BLaER1 (cell line): ENCODE measurements around the gene ZFP14.

Experiments used
- H3K27ac ChIP-seq: shearing (Covaris generic); formaldehyde crosslinking; 2 replicates; pipeline ENCODE4 v1.8.1; 2022
- H3K27me3 ChIP-seq: shearing (Covaris generic); formaldehyde crosslinking; 2 replicates; pipeline ENCODE4 v1.8.1; 2022
- H3K36me3 ChIP-seq: shearing (Covaris generic); formaldehyde crosslinking; 2 replicates; pipeline ENCODE4 v1.8.1; 2022
- H3K4me1 ChIP-seq: shearing (Covaris generic); formaldehyde crosslinking; 2 replicates; pipeline ENCODE4 v1.8.1; 2022
- H3K4me2 ChIP-seq: shearing (Covaris generic); formaldehyde crosslinking; 2 replicates; pipeline ENCODE4 v1.8.1; 2022
- H3K4me3 ChIP-seq: shearing (Covaris generic); formaldehyde crosslinking; 2 replicates; pipeline ENCODE4 v1.8.1; 2022
- H3K9ac ChIP-seq: shearing (Covaris generic); formaldehyde crosslinking; 2 replicates; pipeline ENCODE4 v1.8.1; 2022
- H3K9me3 ChIP-seq: shearing (Covaris generic); formaldehyde crosslinking; 2 replicates; pipeline ENCODE4 v1.8.1; 2022
- H4K20me1 ChIP-seq: shearing (Covaris generic); formaldehyde crosslinking; 2 replicates; pipeline ENCODE4 v1.8.1; 2022
- Cebpa-rat ChIP-seq: shearing (Covaris generic); IDR thresholded peaks from 2 replicates; pipeline ENCODE4 v1.8.1; 2022

ZFP14 gene

GRCh38 chr19:36401475-36401874, 22.5 kb upstream of the ZFP14 start:
- Histone ChIP-seq H4K20me1 (no peaks in the 10 kb centered on the region), H3K36me3 (peaks cover 88% of the 10 kb centered on the region), H3K9ac (0 out of 2 replicates have a peak overlapping the region, but pooled peaks have one; percentile 56)

DNA sequence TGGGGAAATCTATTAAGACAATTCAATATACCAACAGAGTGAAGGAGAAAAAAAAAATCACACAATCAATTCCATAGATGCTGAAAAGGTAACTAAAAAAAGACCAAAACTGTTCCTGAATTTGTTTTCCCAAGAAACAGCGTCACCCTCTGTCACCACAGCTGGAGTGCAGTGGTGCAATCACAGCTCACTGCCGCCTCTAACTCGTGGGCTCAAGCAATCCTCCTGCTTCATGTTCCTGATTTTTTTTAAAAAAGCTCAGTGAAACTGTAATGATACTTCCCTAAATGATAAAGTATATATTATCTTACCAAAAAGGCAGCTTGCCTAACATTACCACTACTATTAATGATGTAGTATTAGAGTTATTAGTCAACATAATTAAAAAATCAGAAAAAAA, 19.6 kb upstream of the ZFP14 start:
- Histone ChIP-seq H3K4me3 (0 out of 2 replicates have a peak overlapping the region, but pooled peaks have one; percentile 25), H3K27me3 (no peaks in the 10 kb centered on the region), H3K36me3 (peaks cover 90% of the 10 kb centered on the region), H3K27ac (no peak overlapping the region), H3K9me3 (peaks cover 84% of the 10 kb centered on the region), H3K4me2 (no peak overlapping the region), H4K20me1 (no peaks in the 10 kb centered on the region), H3K4me1 (peaks cover 26% of the 10 kb centered on the region), H3K9ac (no peak overlapping the region)
- TF ChIP-seq Cebpa-rat, result no peak

More at GRCh38 chr19:36401475-36401874, 22.5 kb upstream of the ZFP14 start:
- Histone ChIP-seq H3K4me2 (peak overlapping the region; percentile 88), H3K4me1 (peaks cover 26% of the 10 kb centered on the region), H3K27ac (peak overlapping the region; percentile 85), H3K27me3 (no peaks in the 10 kb centered on the region), H3K4me3 (peak overlapping the region; percentile 50), H3K9me3 (peaks cover 71% of the 10 kb centered on the region)
- TF ChIP-seq Cebpa-rat, result 0 out of 2 replicates have a peak, but pooled peaks have one; percentile 44

GRCh38 chr19:36392916-36393673, 14.1 kb upstream of the ZFP14 start:
- peaks cover 95% of the 10 kb centered on the region for H3K36me3 ChIP-seq
- H3K9me3 ChIP-seq, result peaks cover 94% of the 10 kb centered on the region
- no peak for TF ChIP-seq Cebpa-rat

DNA sequence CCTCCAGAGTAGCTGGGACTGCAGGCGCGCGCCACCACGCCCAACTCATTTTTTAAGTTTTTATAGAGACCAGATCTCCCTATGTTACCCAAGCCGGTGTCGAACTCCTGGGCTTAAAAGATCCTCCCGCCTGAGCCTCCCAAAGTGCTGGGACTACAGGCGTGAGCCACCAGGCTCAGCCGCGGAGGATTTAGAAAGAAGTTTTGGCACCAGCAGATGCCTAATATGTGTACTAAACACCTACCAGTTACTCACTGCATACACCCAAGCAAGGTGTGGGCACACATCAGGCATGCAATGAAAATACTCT, 464 bp upstream of the ZFP14 start:
- peaks cover 22% of the 10 kb centered on the region for H3K4me1 ChIP-seq
- H3K9ac ChIP-seq, result peak overlapping the region; percentile 93
- H3K27me3 ChIP-seq, result no peaks in the 10 kb centered on the region
- H4K20me1 ChIP-seq, result no peaks in the 10 kb centered on the region
- no peak for TF ChIP-seq Cebpa-rat
- H3K36me3 ChIP-seq, result peaks cover 12% of the 10 kb centered on the region
- peak overlapping the region; percentile 84 for H3K4me2 ChIP-seq
- peak overlapping the region; percentile 92 for H3K27ac ChIP-seq
- peaks cover 15% of the 10 kb centered on the region for H3K9me3 ChIP-seq
- H3K4me3 ChIP-seq, result peak overlapping the region; percentile 80

More at GRCh38 chr19:36392916-36393673, 14.1 kb upstream of the ZFP14 start:
- no peaks in the 10 kb centered on the region for H3K27me3 ChIP-seq
- no peak overlapping the region for H3K27ac ChIP-seq
- no peak overlapping the region for H3K4me2 ChIP-seq
- no peak overlapping the region for H3K9ac ChIP-seq
- no peaks in the 10 kb centered on the region for H3K4me1 ChIP-seq
- peak overlapping the region; percentile 31 for H3K4me3 ChIP-seq
- H4K20me1 ChIP-seq, result no peaks in the 10 kb centered on the region

- Histone ChIP-seq H3K27ac (no peak overlapping the region), H3K27me3 (no peaks in the 10 kb centered on the region), H3K4me1 (peaks cover 22% of the 10 kb centered on the region), H3K4me3 (peak overlapping the region; percentile 80), H3K9me3 (peaks cover 32% of the 10 kb centered on the region), H4K20me1 (no peaks in the 10 kb centered on the region), H3K9ac (peak overlapping the region; percentile 93), H3K36me3 (peaks cover 28% of the 10 kb centered on the region), H3K4me2 (peak overlapping the region; percentile 84)
- TF ChIP-seq Cebpa-rat, result no peak
Measured at GRCh38 chr19:36377541-36378178, 1.3 kb downstream of the ZFP14 start.

DNA sequence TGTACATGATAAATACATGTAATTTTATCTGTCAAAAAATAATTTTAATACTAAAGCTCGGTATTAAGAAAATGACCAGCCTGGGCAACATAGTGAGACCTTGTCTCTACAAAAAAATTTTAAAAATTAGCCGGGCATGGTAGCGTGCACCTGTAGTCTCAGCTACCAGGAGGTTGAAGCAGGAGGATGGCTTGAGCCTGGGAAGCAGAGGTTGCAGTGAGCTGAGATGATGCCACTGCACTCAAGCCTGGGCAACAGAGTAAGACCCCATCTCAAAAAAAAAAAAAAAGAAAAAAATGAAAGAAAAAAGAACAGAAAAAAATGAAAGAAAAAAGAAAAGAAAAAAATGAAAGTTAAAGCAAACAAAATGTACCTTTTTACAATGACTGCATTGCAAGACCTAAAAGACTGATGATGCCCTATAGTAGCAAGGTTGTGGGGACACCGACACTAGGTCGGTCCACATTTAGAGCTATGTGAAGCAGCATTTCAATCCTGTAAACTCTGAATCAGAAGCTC, 5.3 kb downstream of the ZFP14 start:
- Histone ChIP-seq H3K27ac (no peak overlapping the region), H3K4me2 (no peak overlapping the region), H3K4me3 (no peak overlapping the region), H3K36me3 (peaks cover 60% of the 10 kb centered on the region), H3K27me3 (no peaks in the 10 kb centered on the region), H3K4me1 (peaks cover 18% of the 10 kb centered on the region), H3K9me3 (peaks cover 70% of the 10 kb centered on the region), H3K9ac (no peak overlapping the region), H4K20me1 (no peaks in the 10 kb centered on the region)
- TF ChIP-seq Cebpa-rat, result no peak

DNA sequence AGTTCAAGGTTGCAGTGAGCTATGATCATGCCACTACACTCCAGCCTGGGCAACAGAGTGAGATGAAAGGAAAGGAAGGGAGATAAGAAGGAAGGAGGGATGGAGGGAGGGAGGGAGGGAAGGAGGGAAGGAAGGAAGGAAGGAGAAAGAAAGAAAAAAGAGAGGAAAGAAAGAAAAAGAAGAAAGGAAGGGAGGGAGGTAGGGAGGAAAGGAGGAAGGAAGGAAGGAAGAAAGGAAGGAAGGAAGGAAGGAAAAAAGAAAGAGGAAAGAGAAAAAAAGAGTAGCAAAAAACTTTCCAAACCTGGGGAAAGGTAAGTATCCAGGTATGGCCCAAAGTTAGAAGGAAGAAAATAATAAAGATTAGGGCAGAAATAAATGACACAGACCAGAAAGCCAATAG, 7.1 kb downstream of the ZFP14 start:
- TF ChIP-seq Cebpa-rat, result no peak
- Histone ChIP-seq H3K4me2 (no peak overlapping the region), H3K4me3 (no peak overlapping the region), H3K4me1 (peaks cover 3% of the 10 kb centered on the region; the same call in 1 of the 2 replicates), H3K36me3 (peaks cover 78% of the 10 kb centered on the region), H4K20me1 (no peaks in the 10 kb centered on the region), H3K27ac (no peak overlapping the region), H3K27me3 (no peaks in the 10 kb centered on the region), H3K9ac (no peak overlapping the region), H3K9me3 (peaks cover 85% of the 10 kb centered on the region)

DNA sequence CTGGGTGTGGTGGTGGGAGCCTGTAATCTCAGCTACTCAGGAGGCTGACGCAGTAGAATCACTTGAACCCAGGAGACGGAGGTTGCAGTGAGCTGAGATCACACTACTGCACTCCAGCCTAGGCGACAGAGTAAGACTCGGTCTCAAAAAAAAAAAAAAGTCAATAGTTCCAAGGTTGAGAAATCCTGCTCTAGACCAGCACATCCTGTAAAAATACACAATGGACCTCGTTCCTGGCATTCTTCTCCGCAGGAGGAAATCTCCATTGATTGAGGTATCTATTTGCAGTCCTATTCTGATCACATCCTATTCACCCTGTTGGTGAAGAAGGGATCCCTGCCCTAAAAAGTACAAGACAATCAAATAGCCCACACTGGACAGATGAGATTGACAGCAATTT, 15.2 kb downstream of the ZFP14 start:
- peaks cover 51% of the 10 kb centered on the region for H3K9me3 ChIP-seq
- no peaks in the 10 kb centered on the region for H3K27me3 ChIP-seq
- H3K4me1 ChIP-seq, result no peaks in the 10 kb centered on the region
- peaks cover 94% of the 10 kb centered on the region for H3K36me3 ChIP-seq
- H3K4me3 ChIP-seq, result no peak overlapping the region
- no peak overlapping the region for H3K4me2 ChIP-seq
- no peaks in the 10 kb centered on the region for H4K20me1 ChIP-seq
- H3K27ac ChIP-seq, result no peak overlapping the region
- no peak overlapping the region for H3K9ac ChIP-seq
- TF ChIP-seq Cebpa-rat, result no peak

- no peak overlapping the region for H3K9ac ChIP-seq
- H3K4me2 ChIP-seq, result no peak overlapping the region
- peaks cover 92% of the 10 kb centered on the region for H3K36me3 ChIP-seq
- no peak for TF ChIP-seq Cebpa-rat
- H3K9me3 ChIP-seq, result peaks cover 92% of the 10 kb centered on the region
- no peaks in the 10 kb centered on the region for H4K20me1 ChIP-seq
- H3K4me1 ChIP-seq, result no peaks in the 10 kb centered on the region
- no peaks in the 10 kb centered on the region for H3K27me3 ChIP-seq
- H3K27ac ChIP-seq, result no peak overlapping the region
- H3K4me3 ChIP-seq, result peak overlapping the region; percentile 36; the same call in 1 of the 2 replicates
Measured at GRCh38 chr19:36340786-36341372, 38.1 kb downstream of the ZFP14 start.
